Prostate gland (tissue), 2 donors: ENCODE data around the gene PLA2R1. TPM values are rescaled to one million over a fixed set of nuclear protein-coding genes. Genes with fewer than 3 reads are reported as not detected.

Experiments
- DNase-seq: peaks from one replicate; pipeline ENCODE4 v3.0.0-alpha.2; 2019; ENCODE audit warnings: low spot score
- H3K27ac ChIP-seq, 2 donors: fragments of 200-600 bp; sonication (generic); 2 replicates each; pipeline ENCODE4 v1.5.1; 2017 to 2019
- H3K27me3 ChIP-seq: fragments of 200-600 bp; sonication (generic); replicated peaks from 2 replicates; pipeline ENCODE4 v1.5.1; 2019; ENCODE audit not compliant: insufficient read depth
- H3K36me3 ChIP-seq, 2 donors: fragments of 200-600 bp; sonication (generic); 1 replicate in 1 of 2; 2 replicates in 1 of 2; pipeline versions ENCODE4 v1.5.1 to v1.8.1; 2017 to 2019
- H3K4me1 ChIP-seq: fragments of 200-600 bp; sonication (generic); replicated peaks from 2 replicates; pipeline ENCODE4 v1.5.1; 2019
- H3K4me3 ChIP-seq, 2 donors: fragments of 200-600 bp; sonication (generic); 2 replicates each; pipeline ENCODE4 v1.5.1; 2017 to 2019
- H3K9me3 ChIP-seq: fragments of 200-600 bp; sonication (generic); 2 replicates; pipeline ENCODE4 v1.5.1; 2017
- POLR2A ChIP-seq: fragments of 450-650 bp; IDR thresholded peaks from one replicate; pipeline ENCODE4 v1.6.1; 2016; ENCODE audit warnings: antibody characterized with exemption, mild to moderate bottlenecking
- POLR2AphosphoS5 ChIP-seq: sonication (generic); formaldehyde crosslinking; IDR thresholded peaks from one replicate; pipeline ENCODE4 v1.6.1; 2017; ENCODE audit warnings: antibody characterized with exemption
- WGBS: methylation state at CpG from one replicate; pipeline ENCODE4 v1.1.5; 2018; 5-methylcytosine and 5-hydroxymethylcytosine counted together
- intact Hi-C: fragments of 100-400 bp; cut with DNase I; formaldehyde crosslinking; loops from one replicate; pipeline ENCODE4 v1.14.2; 2022
- total RNA-seq, 2 donors: library from RNA; depleted of rRNA; stranded (reverse); fragments of >200 nt; gene quantifications; one replicate each; pipeline ENCODE4 v1.1.0, GENCODE V29; 2016
- TF ChIP-seq, protein P1 (sequence below), 4 experiments: fragments of 200-600 bp in 2 of 4; fragments of 450-650 bp in 2 of 4; sonication (generic) in 2 of 4; IDR thresholded peaks; 1 replicate in 3 of 4; 2 replicates in 1 of 4; pipeline ENCODE4 v1.5.1; 2016 to 2019; ENCODE audit warnings: antibody characterized with exemption in 4 of 4, mild to moderate bottlenecking in 2 of 4, moderate library complexity in 2 of 4

PLA2R1 gene
- total RNA-seq, 2 donors from 2014 or later = 8.1 to 10.5 TPM

DNA sequence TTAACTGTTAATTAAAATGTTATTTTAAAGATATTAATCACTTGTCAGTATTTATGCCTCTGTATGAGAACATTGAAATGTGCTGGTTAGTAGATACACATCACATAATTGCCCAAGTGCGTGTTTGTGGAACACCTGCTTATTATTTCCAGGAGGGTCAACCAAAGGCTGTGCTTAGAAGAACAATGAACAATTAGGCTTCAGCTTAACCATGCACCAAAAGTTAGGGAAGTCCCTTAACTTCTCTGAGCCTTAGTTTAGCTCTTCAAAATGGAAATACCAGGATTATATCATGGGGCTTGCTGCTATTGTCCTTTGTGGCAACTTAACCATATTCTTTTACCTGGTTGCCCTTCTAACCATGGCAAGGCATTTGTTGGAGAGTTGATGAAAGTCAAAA is 43.0 kb upstream of the PLA2R1 start:
- no peak for TF ChIP-seq POLR2AphosphoS5
- no peak for TF ChIP-seq POLR2A
- TF ChIP-seq, protein P1, sequence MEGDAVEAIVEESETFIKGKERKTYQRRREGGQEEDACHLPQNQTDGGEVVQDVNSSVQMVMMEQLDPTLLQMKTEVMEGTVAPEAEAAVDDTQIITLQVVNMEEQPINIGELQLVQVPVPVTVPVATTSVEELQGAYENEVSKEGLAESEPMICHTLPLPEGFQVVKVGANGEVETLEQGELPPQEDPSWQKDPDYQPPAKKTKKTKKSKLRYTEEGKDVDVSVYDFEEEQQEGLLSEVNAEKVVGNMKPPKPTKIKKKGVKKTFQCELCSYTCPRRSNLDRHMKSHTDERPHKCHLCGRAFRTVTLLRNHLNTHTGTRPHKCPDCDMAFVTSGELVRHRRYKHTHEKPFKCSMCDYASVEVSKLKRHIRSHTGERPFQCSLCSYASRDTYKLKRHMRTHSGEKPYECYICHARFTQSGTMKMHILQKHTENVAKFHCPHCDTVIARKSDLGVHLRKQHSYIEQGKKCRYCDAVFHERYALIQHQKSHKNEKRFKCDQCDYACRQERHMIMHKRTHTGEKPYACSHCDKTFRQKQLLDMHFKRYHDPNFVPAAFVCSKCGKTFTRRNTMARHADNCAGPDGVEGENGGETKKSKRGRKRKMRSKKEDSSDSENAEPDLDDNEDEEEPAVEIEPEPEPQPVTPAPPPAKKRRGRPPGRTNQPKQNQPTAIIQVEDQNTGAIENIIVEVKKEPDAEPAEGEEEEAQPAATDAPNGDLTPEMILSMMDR (IDR thresholded peaks at IDR 0.05) = no peak
- Histone ChIP-seq H3K4me1 (no peaks in the 10 kb centered on the region), H3K36me3 (no peaks in the 10 kb centered on the region), H3K4me3 (no peak overlapping the region), H3K27ac (no peak overlapping the region), H3K27me3 (no peaks in the 10 kb centered on the region), H3K9me3 (no peaks in the 10 kb centered on the region)
- DNase-seq = no peak
- WGBS = 93% methylated on average over 1 of the region's 1 CpG
- intact Hi-C loops = no loop called here

- 80% methylated on average over 2 of the region's 2 CpGs for WGBS
- Histone ChIP-seq H3K9me3 (no peaks in the 10 kb centered on the region), H3K27me3 (no peaks in the 10 kb centered on the region), H3K27ac (no peak overlapping the region), H3K36me3 (no peaks in the 10 kb centered on the region), H3K4me1 (no peaks in the 10 kb centered on the region), H3K4me3 (no peak overlapping the region)
- intact Hi-C loops = no loop called here
- TF ChIP-seq POLR2A = no peak
- TF ChIP-seq POLR2AphosphoS5 = no peak
- TF ChIP-seq, protein P1 (IDR thresholded peaks at IDR 0.05) = no peak
- no peak for DNase-seq
Measured at GRCh38 chr2:160104115-160104514, 41.7 kb upstream of the PLA2R1 start.

GRCh38 chr2:160097326-160097725 is 34.9 kb upstream of the PLA2R1 start:
- no peak for DNase-seq
- H3K9me3 ChIP-seq = no peaks in the 10 kb centered on the region
- 96% methylated on average over 1 of the region's 1 CpG for WGBS
- H3K4me3 ChIP-seq = no peak overlapping the region
- H3K27me3 ChIP-seq = no peaks in the 10 kb centered on the region
- no peak overlapping the region for H3K27ac ChIP-seq
- H3K36me3 ChIP-seq = no peaks in the 10 kb centered on the region
- intact Hi-C loops = no loop called here
- TF ChIP-seq, protein P1 (IDR thresholded peaks at IDR 0.05) = no peak
- no peak for TF ChIP-seq POLR2A
- no peaks in the 10 kb centered on the region for H3K4me1 ChIP-seq

DNA sequence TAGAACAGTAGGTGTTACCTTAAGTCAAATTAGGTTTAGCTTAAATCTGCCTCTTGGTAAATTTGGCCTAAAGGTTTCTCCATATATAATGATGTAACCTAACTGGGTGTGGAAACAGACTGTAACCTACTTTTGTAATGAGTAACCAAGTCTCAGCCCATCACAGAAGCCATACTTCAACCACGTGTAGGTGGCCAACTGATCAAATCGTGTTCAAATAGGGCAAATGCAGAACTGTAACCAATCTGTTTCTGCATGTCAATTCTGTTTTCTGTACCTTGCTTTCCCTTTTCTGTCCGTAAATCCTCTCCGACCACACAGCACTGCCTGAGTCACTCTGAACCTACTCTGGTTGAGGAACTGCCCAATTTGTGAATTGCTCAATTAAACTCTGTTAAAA is 34.0 kb upstream of the PLA2R1 start:
- intact Hi-C loops = no loop called here
- Histone ChIP-seq H3K4me1 (no peaks in the 10 kb centered on the region), H3K36me3 (no peaks in the 10 kb centered on the region), H3K27ac (no peak overlapping the region), H3K9me3 (no peaks in the 10 kb centered on the region), H3K4me3 (no peak overlapping the region), H3K27me3 (no peaks in the 10 kb centered on the region)
- TF ChIP-seq POLR2AphosphoS5 (no peak), POLR2A (no peak)
- TF ChIP-seq, protein P1 (IDR thresholded peaks at IDR 0.05) = no peak
- no peak for DNase-seq
- WGBS = 80% methylated on average over 4 of the region's 4 CpGs

- TF ChIP-seq POLR2A (no peak), POLR2AphosphoS5 (no peak)
- TF ChIP-seq, protein P1 (IDR thresholded peaks at IDR 0.05) = no peak
Measured at GRCh38 chr2:160092445-160092844, 30.0 kb upstream of the PLA2R1 start.

More at GRCh38 chr2:160092445-160092844, 30.0 kb upstream of the PLA2R1 start:
- H3K9me3 ChIP-seq = no peaks in the 10 kb centered on the region
- no peak for DNase-seq
- no peak overlapping the region for H3K4me3 ChIP-seq
- H3K36me3 ChIP-seq = no peaks in the 10 kb centered on the region
- H3K27me3 ChIP-seq = no peaks in the 10 kb centered on the region
- intact Hi-C loops = no loop called here
- no peaks in the 10 kb centered on the region for H3K4me1 ChIP-seq
- H3K27ac ChIP-seq = no peak overlapping the region
- WGBS = 90% methylated on average over 3 of the region's 4 CpGs
